Astrocyte (in vitro differentiated cells and primary cell): ENCODE data around the gene SPATA13. TPM values are rescaled to one million over a fixed set of nuclear protein-coding genes. Genes with fewer than 3 reads are reported as not detected.

Experiments
- DNase-seq: peaks from one replicate; pipeline ENCODE4 v3.0.0-alpha.2; 2010; ENCODE audit warnings: low read depth
- FAIRE-seq: peaks from 2 replicates; lab custom pipeline; 2011; peaks lifted over from hg19 to GRCh38; lab: Jason Lieb, UNC
- H2AFZ ChIP-seq: 2 replicates; pipeline ENCODE4 v1.6.0; 2012; ENCODE audit warnings: low read depth, low read length, inconsistent platforms
- H3K27ac ChIP-seq: 2 replicates; pipeline ENCODE4 v1.5.1; 2011; ENCODE audit warnings: low read depth, low read length, inconsistent platforms
- H3K27me3 ChIP-seq: 2 replicates; pipeline ENCODE4 v1.6.0; 2011; ENCODE audit warnings: low read length, inconsistent platforms; ENCODE audit not compliant: insufficient read depth
- H3K36me3 ChIP-seq: 2 replicates; pipeline ENCODE4 v1.5.1; 2011; ENCODE audit warnings: low read length, inconsistent platforms; ENCODE audit not compliant: insufficient read depth
- H3K4me1 ChIP-seq: 2 replicates; pipeline ENCODE4 v1.5.1; 2011; ENCODE audit warnings: low read length, inconsistent platforms; ENCODE audit not compliant: insufficient read depth
- H3K4me2 ChIP-seq: 2 replicates; pipeline ENCODE4 v1.6.0; 2012; ENCODE audit warnings: low read length, inconsistent platforms
- H3K4me3 ChIP-seq: 2 replicates; pipeline ENCODE4 v1.5.1; 2011; ENCODE audit warnings: low read depth, mild to moderate bottlenecking, low read length, inconsistent platforms; ENCODE audit not compliant: insufficient read depth
- H3K79me2 ChIP-seq: 2 replicates; pipeline ENCODE4 v1.6.0; 2012; ENCODE audit warnings: mild to moderate bottlenecking, low read length, inconsistent platforms; ENCODE audit not compliant: insufficient read depth
- H3K9ac ChIP-seq: 2 replicates; pipeline ENCODE4 v1.6.0; 2012; ENCODE audit warnings: mild to moderate bottlenecking, low read length, inconsistent platforms
- H3K9me3 ChIP-seq: 2 replicates; pipeline ENCODE4 v1.5.1; 2012; ENCODE audit warnings: low read depth, mild to moderate bottlenecking, low read length, inconsistent platforms; ENCODE audit not compliant: insufficient read depth
- H4K20me1 ChIP-seq: 2 replicates; pipeline ENCODE4 v1.6.0; 2012; ENCODE audit warnings: low read length, inconsistent platforms; ENCODE audit not compliant: insufficient read depth
- H3K27ac Mint-ChIP-seq: one replicate; pipeline ENCODE4 v1.8.0; 2021; ENCODE audit warnings: mild to moderate bottlenecking, mixed read lengths; ENCODE audit not compliant: unreplicated experiment
- H3K27me3 Mint-ChIP-seq: one replicate; pipeline ENCODE4 v1.8.0; 2021; ENCODE audit warnings: low read depth, mixed read lengths; ENCODE audit not compliant: unreplicated experiment
- H3K36me3 Mint-ChIP-seq: one replicate; pipeline ENCODE4 v1.8.0; 2021; ENCODE audit warnings: low read depth, mixed read lengths; ENCODE audit not compliant: unreplicated experiment
- H3K4me1 Mint-ChIP-seq: one replicate; pipeline ENCODE4 v1.8.0; 2021; ENCODE audit warnings: low read depth, mixed read lengths; ENCODE audit not compliant: unreplicated experiment
- H3K4me3 Mint-ChIP-seq: one replicate; pipeline ENCODE4 v1.8.0; 2021; ENCODE audit warnings: mild to moderate bottlenecking, moderate library complexity, mixed read lengths; ENCODE audit not compliant: unreplicated experiment
- H3K9me3 Mint-ChIP-seq: one replicate; pipeline ENCODE4 v1.8.0; 2021; ENCODE audit warnings: mild to moderate bottlenecking, mixed read lengths; ENCODE audit not compliant: unreplicated experiment
- EZH2 ChIP-seq: IDR thresholded peaks from 2 replicates; pipeline ENCODE4 v1.6.1; 2012; ENCODE audit warnings: mild to moderate bottlenecking, low read length, inconsistent platforms; ENCODE audit not compliant: insufficient read depth
- total RNA-seq: library from RNA; stranded (reverse); gene quantifications from 2 replicates; pipeline ENCODE4 v1.2.1, GENCODE V29; 2021
- TF ChIP-seq, protein P1 (sequence below): IDR thresholded peaks from 2 replicates; pipeline ENCODE4 v1.5.1; 2011; ENCODE audit warnings: low read depth, mild to moderate bottlenecking, inconsistent platforms, low read length, moderate library complexity; ENCODE audit not compliant: insufficient read depth

Gene SPATA13
- total RNA-seq, 1 donor from 2014 or later: 6.2 TPM

DNA sequence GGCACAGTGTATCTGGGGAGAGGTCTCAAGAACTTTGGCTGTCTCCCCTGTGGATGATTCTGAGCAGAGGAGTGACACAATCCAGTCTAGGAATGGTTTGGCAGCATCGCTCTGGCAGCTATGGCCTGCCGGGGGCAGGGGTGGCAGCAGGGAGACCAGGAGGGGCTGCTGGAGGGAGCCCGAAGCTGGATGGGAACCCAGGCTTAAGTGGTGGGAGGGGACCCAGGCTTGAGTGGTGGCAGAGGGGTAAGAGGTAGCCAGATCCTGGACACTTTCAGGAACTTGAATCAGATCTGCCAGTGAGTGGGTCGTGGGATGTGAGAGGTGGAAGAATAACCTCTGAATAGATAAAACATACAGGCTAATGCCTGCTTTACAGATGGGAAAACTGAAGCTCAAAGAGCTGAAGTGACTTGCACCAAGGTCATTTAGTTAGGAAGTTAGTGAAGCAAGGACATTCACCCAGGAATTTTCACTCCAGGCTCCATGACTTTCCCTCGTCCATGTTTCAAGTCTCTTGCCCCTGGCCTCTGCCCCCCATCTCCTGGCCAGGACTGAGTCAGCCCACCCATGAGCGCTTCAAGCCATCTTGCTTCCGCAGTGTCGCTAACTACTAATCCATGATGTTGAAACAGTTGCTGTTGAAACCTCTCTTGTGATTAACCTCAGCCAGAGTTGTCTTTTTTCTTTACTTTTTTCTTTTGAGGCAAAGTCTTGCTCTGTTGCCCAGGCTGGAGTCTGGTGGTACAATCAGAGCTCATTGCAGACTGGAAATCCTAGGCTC lies 119.0 kb downstream of the SPATA13 start:
- DNase-seq: no peak
- TF ChIP-seq EZH2: no peak
- TF ChIP-seq, protein P1, sequence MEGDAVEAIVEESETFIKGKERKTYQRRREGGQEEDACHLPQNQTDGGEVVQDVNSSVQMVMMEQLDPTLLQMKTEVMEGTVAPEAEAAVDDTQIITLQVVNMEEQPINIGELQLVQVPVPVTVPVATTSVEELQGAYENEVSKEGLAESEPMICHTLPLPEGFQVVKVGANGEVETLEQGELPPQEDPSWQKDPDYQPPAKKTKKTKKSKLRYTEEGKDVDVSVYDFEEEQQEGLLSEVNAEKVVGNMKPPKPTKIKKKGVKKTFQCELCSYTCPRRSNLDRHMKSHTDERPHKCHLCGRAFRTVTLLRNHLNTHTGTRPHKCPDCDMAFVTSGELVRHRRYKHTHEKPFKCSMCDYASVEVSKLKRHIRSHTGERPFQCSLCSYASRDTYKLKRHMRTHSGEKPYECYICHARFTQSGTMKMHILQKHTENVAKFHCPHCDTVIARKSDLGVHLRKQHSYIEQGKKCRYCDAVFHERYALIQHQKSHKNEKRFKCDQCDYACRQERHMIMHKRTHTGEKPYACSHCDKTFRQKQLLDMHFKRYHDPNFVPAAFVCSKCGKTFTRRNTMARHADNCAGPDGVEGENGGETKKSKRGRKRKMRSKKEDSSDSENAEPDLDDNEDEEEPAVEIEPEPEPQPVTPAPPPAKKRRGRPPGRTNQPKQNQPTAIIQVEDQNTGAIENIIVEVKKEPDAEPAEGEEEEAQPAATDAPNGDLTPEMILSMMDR: no peak
- Histone ChIP-seq H3K4me3 (no peak overlapping the region), H2AFZ (no peak overlapping the region), H3K9ac (no peak overlapping the region), H3K36me3 (no peaks in the 10 kb centered on the region), H3K27me3 (no peaks in the 10 kb centered on the region), H3K4me1 (no peaks in the 10 kb centered on the region), H4K20me1 (no peaks in the 10 kb centered on the region), H3K79me2 (no peaks in the 10 kb centered on the region), H3K4me2 (no peak overlapping the region), H3K27ac (no peak overlapping the region), H3K9me3 (no peaks in the 10 kb centered on the region)
- Mint-ChIP-seq H3K4me3 (no peak overlapping the region), H3K4me1 (peaks cover 27% of the 10 kb centered on the region), H3K36me3 (peaks cover 9% of the 10 kb centered on the region), H3K27me3 (no peaks in the 10 kb centered on the region), H3K27ac (peak overlapping the region; percentile 66), H3K9me3 (no peaks in the 10 kb centered on the region)
- no peak for FAIRE-seq

DNA sequence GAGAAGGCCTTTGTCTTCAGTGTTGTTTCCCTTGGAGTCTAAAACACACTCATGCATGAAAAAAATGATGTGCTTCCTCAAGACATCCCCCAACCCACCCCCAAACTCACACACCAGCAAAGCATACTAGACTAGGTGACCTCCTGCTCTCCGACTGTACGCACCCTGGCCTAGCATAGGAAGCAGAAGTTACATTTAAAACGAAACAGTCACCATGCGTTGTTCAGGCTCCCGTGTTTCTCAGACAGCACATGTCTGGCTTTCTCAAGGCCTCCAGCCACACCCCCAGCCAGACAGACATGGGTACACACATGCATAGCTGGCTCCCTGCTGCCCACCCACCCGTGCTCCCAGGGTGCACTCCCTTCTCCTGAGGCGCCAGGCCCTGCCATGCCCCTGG lies 120.2 kb downstream of the SPATA13 start:
- Histone ChIP-seq H3K4me2 (no peak overlapping the region), H2AFZ (no peak overlapping the region)

More for the DNA sequence above, 120.2 kb downstream of the SPATA13 start:
- Histone ChIP-seq H3K4me1 (no peaks in the 10 kb centered on the region), H3K4me3 (no peak overlapping the region), H3K36me3 (no peaks in the 10 kb centered on the region), H3K27ac (no peak overlapping the region), H3K9me3 (no peaks in the 10 kb centered on the region), H4K20me1 (no peaks in the 10 kb centered on the region), H3K9ac (no peak overlapping the region), H3K79me2 (no peaks in the 10 kb centered on the region), H3K27me3 (no peaks in the 10 kb centered on the region)
- FAIRE-seq (no peak), DNase-seq (no peak)
- Mint-ChIP-seq H3K4me1 (peaks cover 26% of the 10 kb centered on the region), H3K27ac (peak overlapping the region; percentile 71), H3K27me3 (no peaks in the 10 kb centered on the region), H3K36me3 (peaks cover 12% of the 10 kb centered on the region), H3K4me3 (no peak overlapping the region), H3K9me3 (no peaks in the 10 kb centered on the region)
- TF ChIP-seq, protein P1: no peak
- no peak for TF ChIP-seq EZH2
